Measurements from ENCODE around the gene CPD. TPM values are rescaled to one million over a fixed set of nuclear protein-coding genes. Genes with fewer than 3 reads are reported as not detected.
A peak's percentile ranks its signal among the peaks of the same experiment; 100 is the strongest.

Gene CPD
- total and polyA plus RNA-seq, 9 of the 15 experiments (the other 6 are each of a cell fraction or from before 2014, with no cell fraction given), result 4.5 to 24.4 (median 20.4) TPM

- ChIA-PET POLR2A (no interaction called here), CTCF (ENCODE audit: low intra/inter-chr PET ratio) (no interaction called here)
- ATAC-seq (no peak), FAIRE-seq (no peak), DNase-seq (ENCODE audit: extremely low read depth in 1 of 4, low spot score in 3 of 4) (no peak)
- Histone ChIP-seq H3K4me1 (replicated peaks in 1 of 2; ENCODE audit: control insufficient read depth in 2 of 2, insufficient read depth in 2 of 2, low read length in 2 of 2) (no peaks in the 10 kb centered on the region; a peak in 1 of 5 replicates), H3K9me3 (replicated peaks; ENCODE audit: control insufficient read depth, insufficient read depth, low read depth, low read length) (peaks cover 4% of the 10 kb centered on the region), H3K27ac (ENCODE audit: extremely low read depth, low read depth, low read length) (no peak overlapping the region), H4K20me1 (replicated peaks; ENCODE audit: control insufficient read depth, insufficient read depth, low read length) (no peaks in the 10 kb centered on the region), H3K27me3 (ENCODE audit: control insufficient read depth in 2 of 2, insufficient read depth in 2 of 2, low read length in 2 of 2) (no peaks in the 10 kb centered on the region; a peak in 1 of 5 replicates), H3K79me2 (ENCODE audit: control insufficient read depth, insufficient read depth, low read length) (no peaks in the 10 kb centered on the region), H3K4me2 (ENCODE audit: insufficient read depth, low read length) (no peak overlapping the region), H2AFZ (ENCODE audit: low read depth, low read length) (peak overlapping the region; percentile 14; the same call in 1 of the 2 replicates), H3K9ac (ENCODE audit: insufficient read depth in 1 of 2, low read depth in 2 of 2, low read length in 2 of 2) (no peak overlapping the region), H3K36me3 (ENCODE audit: control insufficient read depth, insufficient read depth, low read length) (no peaks in the 10 kb centered on the region), H3K4me3 (no peak overlapping the region), H3K9me1 (ENCODE audit: control insufficient read depth, insufficient read depth, low read length) (no peaks in the 10 kb centered on the region)
- 23% methylated on average over 8 of the region's 8 CpGs for WGBS (ENCODE audit: insufficient coverage, low coverage, missing lambda C conversion rate)
- intact Hi-C loops (cut with micrococcal nuclease) (no loop called here), in situ Hi-C loops (cut with MboI) (no loop called here)
- TF ChIP-seq CEBPB (tag; IDR thresholded peaks at IDR 0.05), result 0 out of 2 replicates have a peak, but pooled peaks have one; percentile 12
- TF ChIP-seq, protein P1, sequence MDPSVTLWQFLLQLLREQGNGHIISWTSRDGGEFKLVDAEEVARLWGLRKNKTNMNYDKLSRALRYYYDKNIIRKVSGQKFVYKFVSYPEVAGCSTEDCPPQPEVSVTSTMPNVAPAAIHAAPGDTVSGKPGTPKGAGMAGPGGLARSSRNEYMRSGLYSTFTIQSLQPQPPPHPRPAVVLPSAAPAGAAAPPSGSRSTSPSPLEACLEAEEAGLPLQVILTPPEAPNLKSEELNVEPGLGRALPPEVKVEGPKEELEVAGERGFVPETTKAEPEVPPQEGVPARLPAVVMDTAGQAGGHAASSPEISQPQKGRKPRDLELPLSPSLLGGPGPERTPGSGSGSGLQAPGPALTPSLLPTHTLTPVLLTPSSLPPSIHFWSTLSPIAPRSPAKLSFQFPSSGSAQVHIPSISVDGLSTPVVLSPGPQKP (CRISPR knock-in tag; IDR thresholded peaks at IDR 0.05), result no peak
- BruUV-seq (replicated peaks), result no TSS peak
Observed at GRCh38 chr17:30360086-30360808, 18.5 kb upstream of the CPD start.

DNA sequence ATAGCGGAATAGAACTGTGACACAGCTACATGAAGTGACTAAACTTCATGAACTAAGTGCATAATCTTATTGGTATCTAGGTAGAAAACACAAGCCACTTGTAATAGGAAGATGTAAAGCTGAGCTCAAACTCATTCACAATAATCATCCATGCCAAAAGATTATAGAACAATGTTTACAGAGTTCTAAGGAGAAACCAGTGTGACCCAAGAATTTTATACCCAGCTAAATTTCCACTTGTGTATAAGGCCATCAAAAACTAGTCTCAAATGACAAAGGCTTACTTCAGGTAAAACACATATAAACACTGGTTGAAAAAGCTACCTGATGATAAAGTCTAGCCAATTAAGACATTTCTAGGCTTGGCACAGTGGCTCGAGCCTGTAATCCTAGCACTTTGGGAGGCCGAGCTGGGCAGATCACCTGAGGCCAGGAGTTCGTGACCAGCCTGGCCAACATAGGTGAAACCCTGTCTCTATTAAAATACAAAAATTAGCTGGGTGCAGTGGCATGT is 16.9 kb upstream of the CPD start:
- TF ChIP-seq ETV1 (tag; conservative IDR thresholded peaks at IDR 0.05; ENCODE audit: low read depth) (no peak), CBX3 (IDR thresholded peaks at IDR 0.05; ENCODE audit: borderline replicate concordance in 1 of 2, low read length in 2 of 2) (peak in 1 of 2 experiments; percentile 29; a peak in 1 of 3 replicates), ZFP30 (CRISPR knock-in tag; IDR thresholded peaks at IDR 0.05; ENCODE audit: borderline replicate concordance) (no peak), ZFP1 (CRISPR knock-in tag; IDR thresholded peaks at IDR 0.05) (peak; percentile 98), TRIM28 (IDR thresholded peaks at IDR 0.05) (peak; percentile 84), HMG20B (CRISPR knock-in tag; IDR thresholded peaks at IDR 0.05) (no peak), TRIM24 (IDR thresholded peaks at IDR 0.05) (0 out of 4 replicates have a peak, but pooled peaks of 1 of the 2 experiments have one; percentile 23)
- TF ChIP-seq, protein P2, sequence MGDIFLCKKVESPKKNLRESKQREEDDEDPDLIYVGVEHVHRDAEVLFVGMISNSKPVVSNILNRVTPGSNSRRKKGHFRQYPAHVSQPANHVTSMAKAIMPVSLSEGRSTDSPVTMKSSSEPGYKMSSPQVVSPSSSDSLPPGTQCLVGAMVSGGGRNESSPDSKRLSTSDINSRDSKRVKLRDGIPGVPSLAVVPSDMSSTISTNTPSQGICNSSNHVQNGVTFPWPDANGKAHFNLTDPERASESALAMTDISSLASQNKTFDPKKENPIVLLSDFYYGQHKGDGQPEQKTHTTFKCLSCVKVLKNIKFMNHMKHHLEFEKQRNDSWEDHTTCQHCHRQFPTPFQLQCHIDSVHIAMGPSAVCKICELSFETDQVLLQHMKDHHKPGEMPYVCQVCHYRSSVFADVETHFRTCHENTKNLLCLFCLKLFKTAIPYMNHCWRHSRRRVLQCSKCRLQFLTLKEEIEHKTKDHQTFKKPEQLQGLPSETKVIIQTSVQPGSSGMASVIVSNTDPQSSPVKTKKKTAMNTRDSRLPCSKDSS (IDR thresholded peaks at IDR 0.05; ENCODE audit: low read depth, partially characterized antibody), result peak; percentile 23
- Histone ChIP-seq H4K20me1 (replicated peaks; ENCODE audit: control insufficient read depth, insufficient read depth, low read length) (no peaks in the 10 kb centered on the region), H3K4me1 (replicated peaks in 1 of 2; ENCODE audit: control insufficient read depth in 2 of 2, insufficient read depth in 2 of 2, low read length in 2 of 2) (no peaks in the 10 kb centered on the region; a peak in 1 of 5 replicates), H3K9ac (ENCODE audit: insufficient read depth in 1 of 2, low read depth in 2 of 2, low read length in 2 of 2) (no peak overlapping the region), H3K4me3 (no peak overlapping the region), H3K79me2 (ENCODE audit: control insufficient read depth, insufficient read depth, low read length) (no peaks in the 10 kb centered on the region), H3K9me1 (ENCODE audit: control insufficient read depth, insufficient read depth, low read length) (no peaks in the 10 kb centered on the region), H3K36me3 (ENCODE audit: control insufficient read depth, insufficient read depth, low read length) (no peaks in the 10 kb centered on the region), H3K27ac (ENCODE audit: extremely low read depth, low read depth, low read length) (no peak overlapping the region), H2AFZ (ENCODE audit: low read depth, low read length) (no peak overlapping the region), H3K4me2 (ENCODE audit: insufficient read depth, low read length) (no peak overlapping the region), H3K9me3 (replicated peaks; ENCODE audit: control insufficient read depth, insufficient read depth, low read depth, low read length) (peaks cover 4% of the 10 kb centered on the region), H3K27me3 (ENCODE audit: control insufficient read depth in 2 of 2, insufficient read depth in 2 of 2, low read length in 2 of 2) (peaks cover 0 to 6% of the 10 kb centered on the region in 2 experiments; a peak in 2 of 5 replicates)
- ChIA-PET CTCF (ENCODE audit: low intra/inter-chr PET ratio) (no interaction called here), POLR2A (interaction anchor here (0.7 kb wide), 1 partner anchor 17 kb away, joined by 3 read pairs; no protein-coding TSS in a partner anchor)
- intact Hi-C loops (cut with micrococcal nuclease), result no loop called here
- ATAC-seq, result no peak
- FAIRE-seq, result no peak
- 69% methylated on average over 4 of the region's 4 CpGs for WGBS (ENCODE audit: insufficient coverage, low coverage, missing lambda C conversion rate)
- in situ Hi-C loops (cut with MboI), result no loop called here
- no TSS peak for BruUV-seq (replicated peaks)
- no peak for DNase-seq (ENCODE audit: extremely low read depth in 1 of 4, low spot score in 3 of 4)
